ENCODE results near the gene ABCC3.

GRCh38 chr17:50604513-50604912 lies 30.2 kb upstream of the ABCC3 start:
- TF ChIP-seq ZBTB33 (CRISPR knock-in tag; IDR thresholded peaks at IDR 0.05) (no peak), ZNF449 (CRISPR knock-in tag; IDR thresholded peaks at IDR 0.05) (no peak), TEAD4 (IDR thresholded peaks at IDR 0.05; ENCODE audit: low read length) (no peak), TEAD4 (CRISPR knock-in tag; IDR thresholded peaks at IDR 0.05; ENCODE audit: borderline replicate concordance) (no peak), POLR2AphosphoS5 (IDR thresholded peaks at IDR 0.05; ENCODE audit: control insufficient read depth, insufficient read depth, low read depth, low read length) (no peak), ZBTB5 (IDR thresholded peaks at IDR 0.05) (no peak), ZNF766 (CRISPR knock-in tag; conservative IDR thresholded peaks at IDR 0.05) (no peak)
